ENCODE results near the gene SH3D21. TPM values are rescaled to one million over a fixed set of nuclear protein-coding genes. Genes with fewer than 3 reads are reported as not detected.

The SH3D21 gene
- total RNA-seq, 2 experiments from 2014 or later, result 15.2 to 16.7 TPM

GRCh38 chr1:36269408-36269838 is 36.7 kb upstream of the SH3D21 start:
- Histone ChIP-seq H3K4me2 (ENCODE audit: low read length) (no peak overlapping the region), H3K27ac (ENCODE audit: low read depth, low read length, poor library complexity, severe bottlenecking) (no peak overlapping the region), H3K79me2 (ENCODE audit: insufficient read depth, low read depth, low read length) (peaks cover 52% of the 10 kb centered on the region; the same call in 1 of the 2 replicates), H3K36me3 (ENCODE audit: insufficient read depth, low read length) (peaks cover 90% of the 10 kb centered on the region), H3K9me2 (ENCODE audit: insufficient read depth, low read length) (no peaks in the 10 kb centered on the region), H3K4me1 (ENCODE audit: insufficient read depth, low read length, poor library complexity, severe bottlenecking) (no peaks in the 10 kb centered on the region), H2AFZ (ENCODE audit: low read length) (no peak overlapping the region), H4K20me1 (ENCODE audit: insufficient read depth, low read length) (no peaks in the 10 kb centered on the region), H3K9me3 (ENCODE audit: low read length) (no peaks in the 10 kb centered on the region), H3K4me3 (ENCODE audit: low read depth, low read length, poor library complexity, severe bottlenecking) (no peak overlapping the region)
- BruUV-seq (replicated peaks), result no TSS peak
- ChIA-PET CTCF (ENCODE audit: unreplicated experiment) (no interaction called here), POLR2A (interaction anchor here (0.6 to 1.6 kb wide), 3 partner anchors 20 to 895 kb away, joined by 3 to 5 read pairs (median 4); partner anchors contain the start of gene TRAPPC3)
- TF ChIP-seq CTCF (conservative IDR thresholded peaks at IDR 0.05; ENCODE audit: low read length), result no peak
- no peak for TF ChIP-seq EZH2phosphoT487 (IDR thresholded peaks at IDR 0.05; ENCODE audit: borderline replicate concordance, low read depth, low read length)
- intact Hi-C loops (cut with micrococcal nuclease; ENCODE audit: unreplicated experiment), result no loop called here
- no peak for DNase-seq (ENCODE audit: low spot score)

DNA sequence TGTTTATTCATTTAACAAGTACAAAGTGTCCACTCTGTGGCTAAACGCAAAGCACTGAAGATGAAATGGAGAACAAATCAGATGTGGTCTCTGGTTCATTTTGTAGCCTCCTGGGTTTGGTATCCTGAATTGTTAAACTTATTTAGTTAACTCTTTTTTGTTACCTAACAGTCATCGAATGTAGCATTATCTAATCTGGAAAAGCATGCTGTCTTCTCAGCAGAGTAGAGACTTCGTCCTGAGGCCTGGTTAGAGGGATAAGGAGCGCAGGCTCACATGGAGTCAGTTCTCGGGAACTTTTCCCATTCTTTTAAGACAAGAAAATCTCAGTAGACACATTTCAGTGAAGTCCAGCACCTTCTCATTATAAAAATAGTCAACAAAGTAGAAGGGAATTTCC is 33.1 kb upstream of the SH3D21 start:
- peaks cover 74% of the 10 kb centered on the region for H3K36me3 ChIP-seq (ENCODE audit: insufficient read depth, low read length)
- no peaks in the 10 kb centered on the region for H4K20me1 ChIP-seq (ENCODE audit: insufficient read depth, low read length)
- TF ChIP-seq EZH2phosphoT487 (IDR thresholded peaks at IDR 0.05; ENCODE audit: borderline replicate concordance, low read depth, low read length) (no peak), CTCF (conservative IDR thresholded peaks at IDR 0.05; ENCODE audit: low read length) (no peak)
- H3K9me3 ChIP-seq (ENCODE audit: low read length), result no peaks in the 10 kb centered on the region
- H3K79me2 ChIP-seq (ENCODE audit: insufficient read depth, low read depth, low read length), result peaks cover 40% of the 10 kb centered on the region; the same call in 1 of the 2 replicates
- no peak overlapping the region for H3K27ac ChIP-seq (ENCODE audit: low read depth, low read length, poor library complexity, severe bottlenecking)
- H3K4me1 ChIP-seq (ENCODE audit: insufficient read depth, low read length, poor library complexity, severe bottlenecking), result no peaks in the 10 kb centered on the region
- no peak overlapping the region for H3K4me3 ChIP-seq (ENCODE audit: low read depth, low read length, poor library complexity, severe bottlenecking)
- ChIA-PET CTCF (ENCODE audit: unreplicated experiment) (no interaction called here), POLR2A (no interaction called here)
- DNase-seq (ENCODE audit: low spot score), result no peak
- H3K9me2 ChIP-seq (ENCODE audit: insufficient read depth, low read length), result no peaks in the 10 kb centered on the region
- H2AFZ ChIP-seq (ENCODE audit: low read length), result no peak overlapping the region
- intact Hi-C loops (cut with micrococcal nuclease; ENCODE audit: unreplicated experiment), result no loop called here
- BruUV-seq (replicated peaks), result TSS peak; percentile 56
- no peak overlapping the region for H3K4me2 ChIP-seq (ENCODE audit: low read length)

DNA sequence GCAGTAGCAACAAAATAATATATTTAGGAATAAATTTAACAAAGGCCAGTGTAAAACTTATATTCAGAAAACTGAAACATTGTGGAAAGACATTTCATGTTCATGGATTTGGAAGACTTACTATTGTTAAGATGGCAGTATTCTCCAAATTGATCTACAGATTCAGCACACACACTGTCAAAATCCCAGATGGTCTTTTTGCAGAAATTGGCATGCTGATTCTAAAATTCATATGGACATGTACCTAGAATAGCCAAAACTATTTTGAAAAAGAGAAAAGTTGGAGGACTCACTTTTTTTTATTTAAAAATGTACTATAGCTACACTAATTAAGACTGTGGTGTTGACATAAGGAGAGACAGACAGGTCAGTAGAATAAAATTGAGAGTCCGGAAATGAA is 32.0 kb upstream of the SH3D21 start:
- H3K4me2 ChIP-seq (ENCODE audit: low read length), result no peak overlapping the region
- ChIA-PET POLR2A (interaction anchor here (0.6 to 0.8 kb wide), 2 partner anchors 17 to 505 kb away, joined by 3 to 11 read pairs; no protein-coding TSS in a partner anchor), CTCF (ENCODE audit: unreplicated experiment) (no interaction called here)
- intact Hi-C loops (cut with micrococcal nuclease; ENCODE audit: unreplicated experiment), result no loop called here
- peaks cover 41% of the 10 kb centered on the region; the same call in 1 of the 2 replicates for H3K79me2 ChIP-seq (ENCODE audit: insufficient read depth, low read depth, low read length)
- no peak overlapping the region for H3K27ac ChIP-seq (ENCODE audit: low read depth, low read length, poor library complexity, severe bottlenecking)
- no peaks in the 10 kb centered on the region for H3K9me3 ChIP-seq (ENCODE audit: low read length)
- H3K4me1 ChIP-seq (ENCODE audit: insufficient read depth, low read length, poor library complexity, severe bottlenecking), result no peaks in the 10 kb centered on the region
- no TSS peak for BruUV-seq (replicated peaks)
- no peak for TF ChIP-seq EZH2phosphoT487 (IDR thresholded peaks at IDR 0.05; ENCODE audit: borderline replicate concordance, low read depth, low read length)
- no peak for TF ChIP-seq CTCF (conservative IDR thresholded peaks at IDR 0.05; ENCODE audit: low read length)
- no peaks in the 10 kb centered on the region for H3K9me2 ChIP-seq (ENCODE audit: insufficient read depth, low read length)
- no peaks in the 10 kb centered on the region for H4K20me1 ChIP-seq (ENCODE audit: insufficient read depth, low read length)
- H3K4me3 ChIP-seq (ENCODE audit: low read depth, low read length, poor library complexity, severe bottlenecking), result no peak overlapping the region
- no peak for DNase-seq (ENCODE audit: low spot score)
- H2AFZ ChIP-seq (ENCODE audit: low read length), result no peak overlapping the region
- peaks cover 62% of the 10 kb centered on the region for H3K36me3 ChIP-seq (ENCODE audit: insufficient read depth, low read length)
